Measurements from ENCODE around the gene ORAI1. TPM values are rescaled to one million over a fixed set of nuclear protein-coding genes. Genes with fewer than 3 reads are reported as not detected.

ORAI1 gene
- 13.7 and 15.1 TPM in 2 replicates for total RNA-seq
- long read RNA-seq, partial matches to known transcripts: 1 of 1 reads
- long read RNA-seq, other reads (novel, unspliced or antisense): 0 of 1 reads

GRCh38 chr12:121626087-121626852 lies at the start of gene ORAI1:
Gene ORAI1 (plus strand): TSS chr12:121626530.
- peak; percentile 96 for DNase-seq (ENCODE audit: low read depth, low spot score)
- H3K4me3 Mint-ChIP-seq: peak within 1 kb of the TSS; percentile 96
- peak; percentile 39 for TF ChIP-seq CTCF (conservative IDR thresholded peaks at IDR 0.05)
- H3K27me3 Mint-ChIP-seq (ENCODE audit: low read depth): no peaks in the 10 kb centered on the region
- H3K27ac Mint-ChIP-seq (ENCODE audit: unreplicated experiment): peak within 1 kb of the TSS; percentile 83
- H3K4me1 Mint-ChIP-seq: peaks cover 44% of the 10 kb centered on the region
- H3K9me3 Mint-ChIP-seq: no peaks in the 10 kb centered on the region
- no peaks in the 10 kb centered on the region for H3K36me3 Mint-ChIP-seq (ENCODE audit: low read depth)

DNA sequence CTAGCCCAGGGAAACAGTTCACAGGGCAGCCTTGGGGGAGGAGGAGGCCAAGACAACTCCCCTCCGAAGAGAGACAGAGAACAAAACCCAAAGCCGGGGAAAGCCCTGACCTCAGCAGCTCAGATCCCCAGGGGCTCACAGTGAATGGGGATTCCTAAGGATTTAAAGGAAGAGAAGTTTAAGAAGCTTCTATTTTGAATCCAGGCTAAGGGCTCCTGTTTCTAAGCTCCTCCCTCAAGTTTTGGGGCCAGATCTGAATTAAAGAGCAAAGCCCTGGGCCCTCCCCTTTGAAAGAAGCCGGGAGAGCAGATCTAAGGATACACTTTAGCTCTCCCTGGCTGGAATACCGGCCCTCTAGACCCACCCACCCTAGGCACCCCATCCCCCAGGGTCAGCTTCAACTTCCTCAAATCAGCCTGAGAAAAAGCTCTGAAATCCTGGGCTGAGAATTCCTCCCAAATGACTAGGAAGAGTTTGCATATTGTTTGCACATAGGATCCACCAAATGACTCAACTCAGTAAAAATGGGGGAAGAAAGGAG lies 49.4 kb upstream of the ORAI1 start:
- peak; percentile 31 for DNase-seq (ENCODE audit: low read depth, low spot score)
- H3K4me1 Mint-ChIP-seq: peaks cover 65% of the 10 kb centered on the region
- H3K36me3 Mint-ChIP-seq (ENCODE audit: low read depth): peaks cover 8% of the 10 kb centered on the region
- no peaks in the 10 kb centered on the region for H3K9me3 Mint-ChIP-seq
- H3K4me3 Mint-ChIP-seq: peak overlapping the region; percentile 91
- H3K27me3 Mint-ChIP-seq (ENCODE audit: low read depth): no peaks in the 10 kb centered on the region
- no peak for TF ChIP-seq CTCF (conservative IDR thresholded peaks at IDR 0.05)
- H3K27ac Mint-ChIP-seq (ENCODE audit: unreplicated experiment): peak overlapping the region; percentile 32

DNA sequence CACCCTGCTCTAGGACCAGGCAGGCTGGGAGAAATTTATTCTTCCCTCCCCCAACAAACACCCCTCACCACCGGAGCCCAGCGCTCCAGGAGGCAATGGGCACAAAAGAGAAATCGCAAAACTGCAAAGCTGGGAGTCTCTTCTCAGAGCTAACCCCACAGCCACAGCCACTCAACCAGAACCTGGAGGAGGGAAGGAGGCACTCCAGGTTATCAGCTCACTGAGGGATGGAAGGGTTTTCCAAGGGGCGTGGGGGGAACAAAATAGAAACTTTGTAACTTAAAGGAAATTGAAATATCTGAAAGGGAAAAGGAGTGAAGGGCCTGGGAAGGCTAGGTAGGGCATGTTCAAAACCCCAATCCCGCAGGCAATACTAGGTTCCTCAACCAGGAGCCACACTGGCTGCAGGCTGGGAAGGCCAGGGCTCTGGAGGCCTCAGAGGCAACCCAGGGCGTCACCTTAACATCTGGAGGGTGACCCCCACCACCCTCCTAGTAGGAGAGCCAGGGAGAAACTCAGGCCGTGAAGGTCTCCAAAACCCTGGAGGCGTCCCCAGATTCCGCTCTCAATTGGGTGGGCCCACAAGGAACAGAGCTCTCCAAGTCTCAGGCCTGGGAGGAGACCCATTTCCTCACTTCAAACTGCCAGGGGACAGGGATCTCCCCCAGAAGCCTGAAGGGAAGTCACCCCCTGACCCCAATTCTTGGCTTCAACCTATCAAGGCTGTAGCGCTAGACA lies 48.7 kb upstream of the ORAI1 start:
- H3K36me3 Mint-ChIP-seq (ENCODE audit: low read depth): peaks cover 4% of the 10 kb centered on the region
- H3K27ac Mint-ChIP-seq (ENCODE audit: unreplicated experiment): peak overlapping the region; percentile 32
- no peaks in the 10 kb centered on the region for H3K9me3 Mint-ChIP-seq
- DNase-seq (ENCODE audit: low read depth, low spot score): no peak
- no peak for TF ChIP-seq CTCF (conservative IDR thresholded peaks at IDR 0.05)
- H3K4me3 Mint-ChIP-seq: peak overlapping the region; percentile 91
- H3K27me3 Mint-ChIP-seq (ENCODE audit: low read depth): no peaks in the 10 kb centered on the region
- peaks cover 67% of the 10 kb centered on the region for H3K4me1 Mint-ChIP-seq

- Mint-ChIP-seq H3K9me3 (no peaks in the 10 kb centered on the region), H3K27ac (ENCODE audit: unreplicated experiment) (peak overlapping the region; percentile 76), H3K36me3 (ENCODE audit: low read depth) (peaks cover 4% of the 10 kb centered on the region), H3K27me3 (ENCODE audit: low read depth) (no peaks in the 10 kb centered on the region), H3K4me3 (peak overlapping the region; percentile 91), H3K4me1 (peaks cover 74% of the 10 kb centered on the region)
- DNase-seq (ENCODE audit: low read depth, low spot score): peak; percentile 20
- no peak for TF ChIP-seq CTCF (conservative IDR thresholded peaks at IDR 0.05)
Observed at GRCh38 chr12:121578230-121579189, 47.8 kb upstream of the ORAI1 start.
